ENCODE data around the gene RBM20. TPM values are rescaled to one million over a fixed set of nuclear protein-coding genes. Genes with fewer than 3 reads are reported as not detected.

The RBM20 gene
- total RNA-seq, 1 experiment from 2014 or later = 0.17 TPM

DNA sequence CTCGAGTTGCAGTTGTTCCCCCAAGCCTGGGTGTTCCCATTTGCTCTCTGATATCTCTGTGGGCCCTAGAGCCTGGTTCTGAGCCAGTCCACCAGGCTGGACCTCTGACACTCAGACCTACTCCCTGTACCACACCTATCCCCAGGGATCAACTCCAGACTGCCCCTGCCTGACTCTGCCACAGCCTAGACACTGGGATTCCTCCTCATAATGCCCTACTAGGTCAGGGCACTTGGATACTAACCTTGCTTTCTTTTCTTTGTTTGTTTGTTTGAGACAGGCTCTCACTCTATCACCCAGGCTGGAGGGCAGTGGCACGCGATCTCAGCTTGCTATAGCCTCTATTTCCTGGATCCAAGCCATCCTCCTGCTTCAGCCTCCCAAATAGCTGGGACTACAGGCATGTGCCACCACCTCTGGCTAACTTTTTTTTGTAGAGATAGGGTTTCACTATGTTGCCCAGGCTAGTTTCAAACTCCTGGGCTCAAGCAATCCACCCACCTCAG is 196.8 kb downstream of the RBM20 start:
- H3K27ac Mint-ChIP-seq = peak overlapping the region in 2 of 3 experiments; percentile 45 to 64; a peak in 1 of 7 replicates
- peaks cover 9 to 16% of the 10 kb centered on the region in 2 experiments for H3K4me1 Mint-ChIP-seq
- H3K36me3 Mint-ChIP-seq (ENCODE audit: insufficient read depth in 1 of 3, low read depth in 3 of 3) = no peaks in the 10 kb centered on the region; a peak in 1 of 7 replicates

More for the DNA sequence above, 196.8 kb downstream of the RBM20 start:
- Histone ChIP-seq H3K27ac (ENCODE audit: insufficient read length, low read depth, low read length) (no peak overlapping the region), H3T11ph (ENCODE audit: low read length) (no peak overlapping the region), H3K23ac (ENCODE audit: insufficient read length, low read depth, low read length) (no peak overlapping the region), H4K8ac (replicated peaks; ENCODE audit: insufficient read length, low read depth, low read length) (no peak overlapping the region), H2BK12ac (ENCODE audit: insufficient read length, low read depth, low read length) (no peak overlapping the region), H3K56ac (ENCODE audit: insufficient read length, low read depth, low read length) (no peak overlapping the region), H3K18ac (ENCODE audit: insufficient read length, low read depth, low read length) (no peak overlapping the region), H3K14ac (ENCODE audit: insufficient read depth, low read length) (no peak overlapping the region; the same call in 1 of the 2 replicates), H2AK5ac (ENCODE audit: insufficient read length, low read length) (no peak overlapping the region), H4K91ac (ENCODE audit: insufficient read length, low read depth, low read length) (no peak overlapping the region), H2BK15ac (ENCODE audit: low read depth, low read length) (no peak overlapping the region), H2BK120ac (ENCODE audit: low read depth, low read length, poor library complexity, severe bottlenecking) (no peak overlapping the region), H3K27me3 (ENCODE audit: insufficient read depth, low read length) (no peaks in the 10 kb centered on the region), H3K4me2 (ENCODE audit: insufficient read depth, insufficient read length, low read length) (no peak overlapping the region), H4K20me1 (ENCODE audit: control insufficient read depth, insufficient read depth, insufficient read length) (no peaks in the 10 kb centered on the region), H2AFZ (ENCODE audit: low read length) (no peak overlapping the region), H4K5ac (ENCODE audit: insufficient read length, low read depth, low read length) (no peak overlapping the region), H3K79me2 (ENCODE audit: insufficient read depth, low read length) (no peaks in the 10 kb centered on the region), H3K4ac (ENCODE audit: low read depth, low read length) (no peak overlapping the region), H2BK20ac (ENCODE audit: low read depth, low read length, poor library complexity, severe bottlenecking) (no peak overlapping the region), H3K79me1 (ENCODE audit: insufficient read depth, low read depth, low read length, poor library complexity, severe bottlenecking) (no peaks in the 10 kb centered on the region), H3K4me1 (ENCODE audit: insufficient read depth, low read length) (no peaks in the 10 kb centered on the region), H3K23me2 (ENCODE audit: insufficient read length, low read depth, low read length, poor library complexity, severe bottlenecking) (no peaks in the 10 kb centered on the region), H3K9me3 (ENCODE audit: control insufficient read depth, low read depth, low read length) (no peaks in the 10 kb centered on the region), H2BK5ac (ENCODE audit: insufficient read length, low read length) (no peak overlapping the region), H3K9ac (ENCODE audit: extremely low read depth, insufficient read length, low read length) (no peak overlapping the region)
- Mint-ChIP-seq H3K27me3 (ENCODE audit: low read depth) (no peaks in the 10 kb centered on the region), H3K4me3 (no peak overlapping the region), H3K9me3 (0 out of 5 replicates have a peak, but pooled peaks cover 0 to 2% of the 10 kb centered on the region in 2 experiments)
- DNase-seq = no peak
- no CpG with 5 or more reads among the region's 3 CpGs for WGBS (ENCODE audit: extremely low coverage, insufficient read length, low lambda C conversion rate)
- TF ChIP-seq, protein P1, sequence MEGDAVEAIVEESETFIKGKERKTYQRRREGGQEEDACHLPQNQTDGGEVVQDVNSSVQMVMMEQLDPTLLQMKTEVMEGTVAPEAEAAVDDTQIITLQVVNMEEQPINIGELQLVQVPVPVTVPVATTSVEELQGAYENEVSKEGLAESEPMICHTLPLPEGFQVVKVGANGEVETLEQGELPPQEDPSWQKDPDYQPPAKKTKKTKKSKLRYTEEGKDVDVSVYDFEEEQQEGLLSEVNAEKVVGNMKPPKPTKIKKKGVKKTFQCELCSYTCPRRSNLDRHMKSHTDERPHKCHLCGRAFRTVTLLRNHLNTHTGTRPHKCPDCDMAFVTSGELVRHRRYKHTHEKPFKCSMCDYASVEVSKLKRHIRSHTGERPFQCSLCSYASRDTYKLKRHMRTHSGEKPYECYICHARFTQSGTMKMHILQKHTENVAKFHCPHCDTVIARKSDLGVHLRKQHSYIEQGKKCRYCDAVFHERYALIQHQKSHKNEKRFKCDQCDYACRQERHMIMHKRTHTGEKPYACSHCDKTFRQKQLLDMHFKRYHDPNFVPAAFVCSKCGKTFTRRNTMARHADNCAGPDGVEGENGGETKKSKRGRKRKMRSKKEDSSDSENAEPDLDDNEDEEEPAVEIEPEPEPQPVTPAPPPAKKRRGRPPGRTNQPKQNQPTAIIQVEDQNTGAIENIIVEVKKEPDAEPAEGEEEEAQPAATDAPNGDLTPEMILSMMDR (conservative IDR thresholded peaks at IDR 0.05) = no peak
